ENCODE results near the gene PAOX.

The PAOX gene

GRCh38 chr10:133379152-133379800 lies at the start of gene PAOX:
PAOX (plus strand) TSS chr10:133379262; CDS start chr10:133379317, 55 bp downstream.
- Histone ChIP-seq H3K9ac (ENCODE audit: low read length) (peak within 1 kb of the TSS; percentile 58), H3K27ac (ENCODE audit: low read depth, low read length) (peak within 1 kb of the TSS; percentile 74), H3K4me1 (ENCODE audit: control insufficient read depth, insufficient read depth, low read length) (no peaks in the 10 kb centered on the region), H3K27me3 (ENCODE audit: control insufficient read depth, insufficient read depth, low read length) (no peaks in the 10 kb centered on the region), H3K36me3 (ENCODE audit: control insufficient read depth, insufficient read depth, low read length) (no peaks in the 10 kb centered on the region), H3K4me3 (ENCODE audit: low read length) (peak within 1 kb of the TSS; percentile 88)

DNA sequence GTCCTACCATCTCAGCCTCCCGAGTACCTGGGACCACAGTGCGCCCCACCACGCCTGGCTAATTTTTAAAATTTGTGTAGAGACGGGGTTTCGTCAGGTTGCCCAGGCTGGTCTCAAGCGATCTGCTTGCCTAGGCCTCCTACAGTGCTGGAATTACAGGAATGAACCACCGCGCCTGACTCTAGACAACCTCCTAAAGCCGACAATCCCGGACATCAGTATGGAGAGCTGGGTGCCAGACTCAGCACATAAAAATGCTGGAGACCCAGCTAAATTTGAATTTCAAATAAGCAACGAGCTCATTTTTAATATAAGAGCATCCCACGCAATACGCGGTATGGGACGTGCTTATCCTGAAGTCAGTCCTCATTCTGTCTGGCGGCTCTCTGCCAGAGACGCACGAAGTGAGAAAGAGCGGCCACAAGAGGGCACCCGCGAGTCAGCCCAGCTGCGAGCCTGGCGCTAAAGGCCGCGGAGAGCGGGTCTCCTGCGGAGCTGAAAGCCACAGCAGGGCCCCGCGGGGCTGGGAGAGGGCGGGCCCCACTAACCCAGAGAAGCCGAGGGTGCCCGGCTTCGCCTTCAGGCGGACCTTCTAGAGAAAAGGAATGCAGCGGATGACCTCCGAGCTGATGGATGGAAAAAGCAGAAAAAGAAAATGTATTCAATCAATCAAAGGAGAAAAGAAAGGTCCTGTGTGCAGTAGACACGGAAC lies 49.4 kb upstream of the PAOX start:
- peaks cover 3% of the 10 kb centered on the region for H3K4me1 ChIP-seq (ENCODE audit: control insufficient read depth, insufficient read depth, low read length)
- H3K27ac ChIP-seq (ENCODE audit: low read depth, low read length) = no peak overlapping the region
- no peaks in the 10 kb centered on the region for H3K36me3 ChIP-seq (ENCODE audit: control insufficient read depth, insufficient read depth, low read length)
- H3K9ac ChIP-seq (ENCODE audit: low read length) = no peak overlapping the region
- H3K27me3 ChIP-seq (ENCODE audit: control insufficient read depth, insufficient read depth, low read length) = peaks cover 50% of the 10 kb centered on the region
- H3K4me3 ChIP-seq (ENCODE audit: low read length) = peak overlapping the region; percentile 9

DNA sequence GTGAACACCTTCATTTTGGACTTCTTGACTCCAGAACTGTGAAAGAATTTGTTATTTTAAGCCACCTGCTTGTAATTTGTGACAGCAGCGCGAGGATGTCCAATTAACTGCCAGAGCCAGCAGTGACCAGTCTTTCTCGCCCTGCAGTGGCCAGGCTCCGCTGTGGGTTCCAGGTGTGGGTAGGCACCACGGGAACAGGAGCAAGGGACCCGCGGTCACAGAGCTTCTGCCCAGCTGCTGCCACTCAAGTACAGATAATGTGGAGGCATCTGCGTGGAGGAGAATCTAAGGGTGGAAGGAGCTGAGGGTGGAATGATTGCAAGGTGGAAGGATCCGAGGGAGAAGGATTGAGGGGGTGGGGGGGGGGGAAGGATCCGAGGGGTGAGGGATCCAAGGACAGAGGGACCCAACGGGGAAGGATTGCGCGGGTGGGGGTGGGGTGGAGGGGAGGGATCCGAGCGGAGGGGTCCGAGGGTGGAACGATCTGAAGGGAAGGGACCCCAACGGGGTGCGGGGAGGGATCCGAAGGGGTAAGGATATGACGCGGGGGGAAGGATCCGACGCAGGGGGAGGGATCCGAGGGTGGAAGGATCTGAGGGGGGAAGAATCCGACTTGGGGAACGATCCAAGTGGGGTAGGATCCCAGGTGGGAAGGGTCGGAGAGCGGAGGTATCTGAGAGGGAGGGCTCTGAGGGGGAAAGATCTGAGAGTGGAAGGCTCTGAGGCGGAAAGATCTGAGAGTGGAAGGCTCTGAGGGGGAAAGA lies 45.9 kb upstream of the PAOX start:
- H3K4me1 ChIP-seq (ENCODE audit: control insufficient read depth, insufficient read depth, low read length) = peaks cover 5% of the 10 kb centered on the region
- no peaks in the 10 kb centered on the region for H3K36me3 ChIP-seq (ENCODE audit: control insufficient read depth, insufficient read depth, low read length)
- H3K9ac ChIP-seq (ENCODE audit: low read length) = no peak overlapping the region
- peaks cover 51% of the 10 kb centered on the region for H3K27me3 ChIP-seq (ENCODE audit: control insufficient read depth, insufficient read depth, low read length)
- H3K27ac ChIP-seq (ENCODE audit: low read depth, low read length) = no peak overlapping the region
- H3K4me3 ChIP-seq (ENCODE audit: low read length) = no peak overlapping the region

DNA sequence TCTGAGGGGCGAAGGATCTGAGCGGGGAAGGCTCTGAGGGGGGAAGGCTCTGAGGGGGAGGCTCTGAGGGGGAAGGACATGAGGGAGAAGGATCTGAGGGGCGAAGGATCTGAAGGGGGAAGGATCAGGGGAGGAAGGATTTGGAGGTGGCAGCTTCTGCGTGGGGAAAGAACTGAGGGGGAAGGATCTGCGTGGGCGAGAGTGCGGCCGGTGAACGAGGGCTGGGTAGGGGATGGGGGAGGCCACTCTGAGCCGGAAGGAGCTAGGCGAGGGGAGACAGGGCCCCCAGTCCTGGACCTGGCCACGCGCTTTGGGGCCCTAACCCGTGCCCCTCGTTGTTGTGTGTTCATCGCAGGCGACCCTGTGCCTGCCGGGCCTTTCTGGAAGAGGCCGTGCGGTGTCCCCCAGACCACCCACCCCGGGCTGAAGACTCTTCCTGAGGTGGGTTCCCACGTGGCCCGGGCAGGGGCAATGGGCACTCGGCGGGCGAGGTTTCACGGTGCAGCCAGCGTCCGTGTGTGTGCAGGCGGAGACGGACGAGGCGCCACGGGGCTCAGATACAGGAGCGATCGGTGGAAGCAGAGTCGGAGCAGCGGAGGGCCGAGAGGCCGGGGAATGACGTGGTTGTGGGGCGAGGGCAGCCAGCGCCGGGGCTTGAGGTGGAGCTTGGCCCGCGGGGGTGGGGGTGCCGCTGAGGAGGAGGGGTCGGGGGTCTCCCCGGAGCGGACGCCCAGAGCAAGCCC lies 44.4 kb upstream of the PAOX start:
- H3K4me3 ChIP-seq (ENCODE audit: low read length) = peak overlapping the region; percentile 58
- peaks cover 49% of the 10 kb centered on the region for H3K27me3 ChIP-seq (ENCODE audit: control insufficient read depth, insufficient read depth, low read length)
- no peak overlapping the region for H3K27ac ChIP-seq (ENCODE audit: low read depth, low read length)
- peaks cover 5% of the 10 kb centered on the region for H3K4me1 ChIP-seq (ENCODE audit: control insufficient read depth, insufficient read depth, low read length)
- H3K36me3 ChIP-seq (ENCODE audit: control insufficient read depth, insufficient read depth, low read length) = no peaks in the 10 kb centered on the region
- H3K9ac ChIP-seq (ENCODE audit: low read length) = no peak overlapping the region

DNA sequence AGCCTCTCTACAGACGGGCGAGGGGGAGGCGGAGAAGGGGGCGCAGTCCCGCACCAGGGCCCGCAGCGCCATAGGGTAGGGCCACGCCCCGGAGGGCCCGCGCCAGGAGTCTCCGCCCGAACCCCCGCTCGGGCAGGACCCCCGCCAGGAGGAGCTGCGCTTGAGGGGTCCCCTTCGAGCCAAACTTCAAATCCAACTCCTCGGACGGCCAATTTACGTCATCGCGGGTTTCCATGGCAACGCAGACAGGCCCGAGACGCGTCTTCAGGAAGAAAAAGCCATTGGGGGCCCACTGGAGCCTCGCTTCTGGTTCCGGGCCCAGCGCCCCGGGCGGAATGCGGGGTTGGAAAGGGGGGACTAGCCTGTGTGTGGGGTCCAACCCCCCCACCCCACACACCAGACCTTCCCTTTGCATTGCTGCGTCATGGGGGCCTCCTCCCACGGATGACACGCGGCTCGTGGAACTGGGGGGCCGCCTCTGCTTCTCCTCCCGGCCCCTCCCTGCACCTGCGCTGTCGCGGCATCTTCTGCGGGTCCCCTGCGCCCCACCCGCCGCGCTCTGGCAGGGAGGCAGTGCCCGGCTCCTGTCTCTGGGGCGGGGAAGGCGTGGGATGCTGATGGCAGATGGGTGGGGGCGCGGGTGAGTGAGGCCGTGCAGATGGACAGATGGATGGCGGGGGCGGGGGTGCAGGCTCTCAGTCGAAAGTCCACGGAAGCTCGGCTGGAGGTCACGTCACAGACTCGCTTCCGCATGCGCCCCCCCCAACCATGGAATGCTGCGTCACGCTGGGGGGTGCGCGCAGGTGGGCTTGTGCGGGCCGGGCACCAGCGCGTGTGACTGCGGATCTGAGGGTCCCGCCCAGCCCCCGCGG lies 43.6 kb upstream of the PAOX start:
- Histone ChIP-seq H3K36me3 (ENCODE audit: control insufficient read depth, insufficient read depth, low read length) (no peaks in the 10 kb centered on the region), H3K4me3 (ENCODE audit: low read length) (peak overlapping the region; percentile 58), H3K27ac (ENCODE audit: low read depth, low read length) (no peak overlapping the region), H3K4me1 (ENCODE audit: control insufficient read depth, insufficient read depth, low read length) (peaks cover 5% of the 10 kb centered on the region), H3K9ac (ENCODE audit: low read length) (no peak overlapping the region), H3K27me3 (ENCODE audit: control insufficient read depth, insufficient read depth, low read length) (peaks cover 52% of the 10 kb centered on the region)

GRCh38 chr10:133336118-133336576 lies 42.9 kb upstream of the PAOX start:
- Histone ChIP-seq H3K9ac (ENCODE audit: low read length) (no peak overlapping the region), H3K36me3 (ENCODE audit: control insufficient read depth, insufficient read depth, low read length) (no peaks in the 10 kb centered on the region), H3K27ac (ENCODE audit: low read depth, low read length) (no peak overlapping the region), H3K4me3 (ENCODE audit: low read length) (peak overlapping the region; percentile 32), H3K27me3 (ENCODE audit: control insufficient read depth, insufficient read depth, low read length) (peaks cover 52% of the 10 kb centered on the region), H3K4me1 (ENCODE audit: control insufficient read depth, insufficient read depth, low read length) (peaks cover 5% of the 10 kb centered on the region)

- Histone ChIP-seq H3K27ac (ENCODE audit: low read depth, low read length) (no peak within 1 kb of the TSS), H3K27me3 (ENCODE audit: control insufficient read depth, insufficient read depth, low read length) (peaks cover 48% of the 10 kb centered on the region), H3K9ac (ENCODE audit: low read length) (no peak within 1 kb of the TSS), H3K4me3 (ENCODE audit: low read length) (peak within 1 kb of the TSS; percentile 32), H3K4me1 (ENCODE audit: control insufficient read depth, insufficient read depth, low read length) (peaks cover 5% of the 10 kb centered on the region), H3K36me3 (ENCODE audit: control insufficient read depth, insufficient read depth, low read length) (no peaks in the 10 kb centered on the region)
These were observed 42.3 kb upstream of the PAOX start, which contains the start of gene CALY for GRCh38 chr10:133336577-133337369. CALY (minus strand) TSS chr10:133336896; CDS start chr10:133328989, 7,907 bp downstream.

DNA sequence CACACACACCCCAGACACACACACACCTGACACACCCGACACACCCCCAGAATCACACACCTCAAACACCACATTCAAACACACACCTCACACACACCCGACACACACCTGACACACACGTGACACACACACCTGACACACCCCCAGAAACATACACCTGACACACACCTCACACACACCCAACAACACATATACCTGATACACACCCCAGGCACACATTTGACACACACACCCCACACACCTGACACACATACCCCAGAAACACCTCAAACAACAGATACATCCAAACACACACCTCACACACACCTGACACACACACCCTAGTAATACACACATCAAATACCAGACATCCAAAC lies 41.7 kb upstream of the PAOX start:
- no peak overlapping the region for H3K4me3 ChIP-seq (ENCODE audit: low read length)
- peaks cover 43% of the 10 kb centered on the region for H3K27me3 ChIP-seq (ENCODE audit: control insufficient read depth, insufficient read depth, low read length)
- no peak overlapping the region for H3K9ac ChIP-seq (ENCODE audit: low read length)
- no peak overlapping the region for H3K27ac ChIP-seq (ENCODE audit: low read depth, low read length)
- peaks cover 5% of the 10 kb centered on the region for H3K4me1 ChIP-seq (ENCODE audit: control insufficient read depth, insufficient read depth, low read length)
- no peaks in the 10 kb centered on the region for H3K36me3 ChIP-seq (ENCODE audit: control insufficient read depth, insufficient read depth, low read length)

DNA sequence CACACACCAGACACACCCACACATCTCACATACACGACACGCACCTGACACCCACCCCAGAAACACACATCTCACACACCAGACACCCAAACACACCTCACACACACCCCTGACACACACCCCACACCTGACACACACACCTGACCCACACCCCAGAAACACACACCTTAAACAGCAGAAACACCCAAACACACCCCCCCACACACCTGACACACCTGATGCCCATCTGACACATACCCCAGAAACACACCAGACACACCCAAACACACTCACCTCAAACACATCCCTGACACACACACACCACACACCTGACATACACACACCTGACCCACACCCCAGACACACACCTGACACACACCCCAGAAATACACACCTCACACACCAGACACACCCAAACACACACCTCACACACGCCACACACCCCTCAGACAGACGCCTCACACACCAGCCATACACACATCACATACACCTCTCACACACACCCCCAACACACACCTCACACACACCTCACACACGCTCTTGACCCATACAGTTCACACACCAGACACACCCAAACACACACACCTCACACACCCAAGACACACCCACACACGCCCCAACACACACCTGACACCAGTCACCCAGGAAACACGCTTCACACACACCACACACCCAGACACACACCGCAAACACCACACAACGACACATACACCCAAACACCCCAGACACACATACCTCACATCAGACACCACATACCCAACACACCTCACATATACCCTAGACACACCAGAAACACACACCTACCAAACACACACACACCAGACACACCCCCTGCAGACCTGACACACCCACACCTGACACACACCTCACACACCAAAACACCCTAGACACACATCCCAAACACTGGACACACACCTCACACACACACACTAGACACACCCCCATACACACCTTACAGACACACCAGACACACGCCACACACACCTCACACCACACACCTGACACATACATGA lies 40.7 kb upstream of the PAOX start:
- peaks cover 5% of the 10 kb centered on the region for H3K4me1 ChIP-seq (ENCODE audit: control insufficient read depth, insufficient read depth, low read length)
- no peak overlapping the region for H3K9ac ChIP-seq (ENCODE audit: low read length)
- peaks cover 43% of the 10 kb centered on the region for H3K27me3 ChIP-seq (ENCODE audit: control insufficient read depth, insufficient read depth, low read length)
- no peak overlapping the region for H3K4me3 ChIP-seq (ENCODE audit: low read length)
- H3K36me3 ChIP-seq (ENCODE audit: control insufficient read depth, insufficient read depth, low read length) = no peaks in the 10 kb centered on the region
- H3K27ac ChIP-seq (ENCODE audit: low read depth, low read length) = no peak overlapping the region

DNA sequence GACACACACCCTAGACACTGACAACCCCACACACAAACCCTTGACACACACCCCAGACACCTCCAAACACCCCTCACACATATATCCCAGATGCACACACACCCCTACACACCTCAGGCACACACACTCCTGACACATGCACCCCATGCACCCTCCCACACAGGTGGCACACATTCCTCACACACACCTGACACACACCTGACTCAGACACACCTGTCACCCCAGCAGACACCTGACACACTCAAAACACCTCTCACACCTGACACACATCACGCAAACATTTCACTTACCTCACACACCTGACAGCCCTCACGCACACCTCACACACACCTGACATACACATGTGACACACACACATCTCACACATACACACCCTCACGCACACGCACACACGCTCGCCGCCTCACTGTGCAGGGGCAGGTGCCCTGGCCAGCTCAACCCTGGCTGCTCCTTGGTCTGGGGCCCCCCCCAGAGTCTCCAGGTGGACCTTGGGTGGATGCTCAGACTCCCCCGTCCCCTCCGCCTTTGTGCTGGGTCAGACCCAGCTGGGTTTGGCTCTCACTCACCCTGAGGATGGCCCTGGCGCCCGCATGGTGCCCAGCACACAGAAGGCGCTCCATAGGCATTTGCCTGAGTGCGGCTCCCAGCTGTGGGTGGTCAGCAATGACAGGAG lies 39.2 kb upstream of the PAOX start:
- no peaks in the 10 kb centered on the region for H3K36me3 ChIP-seq (ENCODE audit: control insufficient read depth, insufficient read depth, low read length)
- no peak overlapping the region for H3K27ac ChIP-seq (ENCODE audit: low read depth, low read length)
- no peak overlapping the region for H3K9ac ChIP-seq (ENCODE audit: low read length)
- no peak overlapping the region for H3K4me3 ChIP-seq (ENCODE audit: low read length)
- H3K27me3 ChIP-seq (ENCODE audit: control insufficient read depth, insufficient read depth, low read length) = peaks cover 43% of the 10 kb centered on the region
- H3K4me1 ChIP-seq (ENCODE audit: control insufficient read depth, insufficient read depth, low read length) = peaks cover 3% of the 10 kb centered on the region
